PC-3 (cell line): ENCODE results near the gene NRL. TPM values are rescaled to one million over a fixed set of nuclear protein-coding genes. Genes with fewer than 3 reads are reported as not detected.

Source experiments
- ATAC-seq: fragments of 200-7000 bp; cut with Tn5 transposase; 2 replicates; pipeline ENCODE4 v1.9.1; 2020; ENCODE audit warnings: mild to moderate bottlenecking, moderate library complexity
- BruUV-seq: library from RNA; stranded (reverse); fragments of 400-500 nt; replicated peaks from 2 replicates; lab custom pipeline; 2021; lab: Mats Ljungman, UMichigan
- CTCF ChIA-PET: fragments of 300-600 bp; sonication (Branson Sonifier 250); formaldehyde crosslinking; loops from one replicate; lab custom pipeline; 2022; ENCODE audit warnings: antibody characterized with exemption; lab: Charles Lee
- POLR2A ChIA-PET: fragments of 300-600 bp; sonication (Branson Sonifier 250); formaldehyde crosslinking; loops from one replicate; lab custom pipeline; 2022; ENCODE audit warnings: antibody characterized with exemption; ENCODE audit not compliant: unreplicated experiment; lab: Charles Lee
- DNase-seq: peaks from one replicate; pipeline ENCODE4 v3.0.0-alpha.2; 2015
- H2AFZ ChIP-seq: fragments of 300-600 bp; sonication (generic); 2 replicates; pipeline ENCODE4 v1.6.0; 2016; ENCODE audit warnings: antibody characterized with exemption, low read length
- H3F3A ChIP-seq: fragments of 300-600 bp; sonication (generic); one replicate; pipeline ENCODE4 v1.6.0; 2017; ENCODE audit warnings: antibody characterized with exemption, low read length, control low read depth, mild to moderate bottlenecking; ENCODE audit not compliant: unreplicated experiment
- H3K27ac ChIP-seq: fragments of 300-600 bp; sonication (generic); 2 replicates; pipeline ENCODE4 v1.5.1; 2016; ENCODE audit warnings: mild to moderate bottlenecking, low read length
- H3K27me3 ChIP-seq: fragments of 300-600 bp; sonication (generic); 2 replicates; pipeline ENCODE4 v1.6.1; 2016; ENCODE audit warnings: low read length, mixed read lengths
- H3K36me3 ChIP-seq: fragments of 300-600 bp; sonication (generic); 2 replicates; pipeline ENCODE4 v1.6.1; 2016; ENCODE audit warnings: low read depth, mixed run types, low read length, mixed read lengths
- H3K4me1 ChIP-seq: fragments of 300-600 bp; sonication (generic); 2 replicates; pipeline ENCODE4 v1.5.1; 2016; ENCODE audit warnings: low read length; ENCODE audit not compliant: insufficient read depth
- H3K4me2 ChIP-seq: fragments of 300-600 bp; sonication (generic); 2 replicates; pipeline ENCODE4 v1.6.0; 2016; ENCODE audit warnings: low read length
- H3K4me3 ChIP-seq: fragments of 300-600 bp; sonication (generic); 2 replicates; pipeline ENCODE4 v1.5.1; 2016; ENCODE audit warnings: mild to moderate bottlenecking, low read length, mixed read lengths
- H3K79me2 ChIP-seq: fragments of 300-600 bp; sonication (generic); 2 replicates; pipeline ENCODE4 v1.6.1; 2017; ENCODE audit warnings: low read length, mixed read lengths
- H3K9ac ChIP-seq: fragments of 300-600 bp; sonication (generic); 2 replicates; pipeline ENCODE4 v1.6.0; 2016; ENCODE audit warnings: mild to moderate bottlenecking, low read length
- H3K9me2 ChIP-seq: fragments of 300-600 bp; sonication (generic); replicated peaks from 2 replicates; pipeline ENCODE4 v1.6.1; 2016; ENCODE audit warnings: mixed run types, low read length, mixed read lengths
- H3K9me3 ChIP-seq: fragments of 300-600 bp; sonication (generic); 2 replicates; pipeline ENCODE4 v1.6.1; 2016; ENCODE audit warnings: low read length, mixed read lengths
- H4K20me1 ChIP-seq: fragments of 300-600 bp; sonication (generic); 2 replicates; pipeline ENCODE4 v1.6.1; 2016; ENCODE audit warnings: low read length, mixed read lengths
- CTCF ChIP-seq: fragments of 300-600 bp; sonication (generic); conservative IDR thresholded peaks from 2 replicates; pipeline ENCODE4 v1.5.1; 2017; ENCODE audit warnings: antibody characterized with exemption, low read depth, mild to moderate bottlenecking, low read length
- EZH2 ChIP-seq: fragments of 300-600 bp; sonication (generic); IDR thresholded peaks from one replicate; pipeline ENCODE4 v1.6.1; 2017; ENCODE audit warnings: antibody characterized with exemption, mild to moderate bottlenecking, low read length; ENCODE audit not compliant: unreplicated experiment
- EZH2phosphoT487 ChIP-seq: fragments of 300-600 bp; sonication (generic); IDR thresholded peaks from 2 replicates; pipeline ENCODE4 v1.6.1; 2018; ENCODE audit warnings: mild to moderate bottlenecking, antibody characterized with exemption, low read length, borderline replicate concordance
- intact Hi-C: fragments of 100-400 bp; cut with micrococcal nuclease; formaldehyde crosslinking; loops from 2 replicates; pipeline ENCODE4 v1.9.0; 2023
- total RNA-seq: library from RNA; depleted of rRNA; stranded (reverse); fragments of >200 nt; gene quantifications from 2 replicates; pipeline ENCODE4 v1.2.3, GENCODE V29; 2014

Gene NRL
- total RNA-seq, 1 experiment from 2014 or later, result 1.5 TPM

- peaks cover 3% of the 10 kb centered on the region; the same call in 1 of the 2 replicates for H3K4me1 ChIP-seq
- ATAC-seq (no peak), DNase-seq (no peak)
- no peaks in the 10 kb centered on the region for H3K36me3 ChIP-seq
- H3K27ac ChIP-seq, result no peak overlapping the region
- no peak for TF ChIP-seq CTCF
- TF ChIP-seq EZH2phosphoT487, result no peak
- no peak for TF ChIP-seq EZH2
- H3F3A ChIP-seq, result no peaks in the 10 kb centered on the region
- BruUV-seq, result no TSS peak
- H3K9ac ChIP-seq, result no peak overlapping the region
- no peaks in the 10 kb centered on the region for H3K79me2 ChIP-seq
- no peak overlapping the region for H2AFZ ChIP-seq
- no peak overlapping the region for H3K4me3 ChIP-seq
- H3K9me3 ChIP-seq, result no peaks in the 10 kb centered on the region
- no peaks in the 10 kb centered on the region for H4K20me1 ChIP-seq
- intact Hi-C loops, result no loop called here
- H3K27me3 ChIP-seq, result no peaks in the 10 kb centered on the region
- H3K9me2 ChIP-seq, result no peaks in the 10 kb centered on the region
- CTCF ChIA-PET, result no interaction called here
- POLR2A ChIA-PET, result no interaction called here
- no peak overlapping the region for H3K4me2 ChIP-seq
Observed at GRCh38 chr14:24102357-24103048, 12.2 kb downstream of the NRL start.

GRCh38 chr14:24100982-24101494 lies 13.7 kb downstream of the NRL start:
- Histone ChIP-seq H2AFZ (no peak overlapping the region), H3K9me3 (no peaks in the 10 kb centered on the region), H3K9ac (no peak overlapping the region), H4K20me1 (no peaks in the 10 kb centered on the region), H3K9me2 (no peaks in the 10 kb centered on the region), H3K79me2 (no peaks in the 10 kb centered on the region), H3K4me3 (no peak overlapping the region), H3K27me3 (no peaks in the 10 kb centered on the region), H3K4me1 (no peaks in the 10 kb centered on the region), H3K36me3 (no peaks in the 10 kb centered on the region), H3F3A (no peaks in the 10 kb centered on the region), H3K4me2 (no peak overlapping the region), H3K27ac (no peak overlapping the region)
- ChIA-PET CTCF (no interaction called here), POLR2A (no interaction called here)
- intact Hi-C loops, result no loop called here
- BruUV-seq, result no TSS peak
- ATAC-seq (no peak), DNase-seq (no peak)
- TF ChIP-seq EZH2 (no peak), EZH2phosphoT487 (no peak), CTCF (no peak)
